ENCODE data around the gene ARHGAP6. TPM values are rescaled to one million over a fixed set of nuclear protein-coding genes. Genes with fewer than 3 reads are reported as not detected.

Gene ARHGAP6
- total RNA-seq, 1 experiment from 2014 or later: 0.50 TPM

- no TSS peak for BruUV-seq (replicated peaks)
- CTCF ChIA-PET: interaction anchor here (1.3 kb wide), 1 partner anchor 48 kb away, joined by 3 read pairs; no protein-coding TSS in a partner anchor
- peak; percentile 68 to 71 for DNase-seq
These were observed 155.9 kb downstream of the ARHGAP6 start for GRCh38 chrX:11509786-11510185.

GRCh38 chrX:11504234-11504633 is 161.5 kb downstream of the ARHGAP6 start:
- no peak for DNase-seq
- no peaks in the 10 kb centered on the region for H3K36me3 Mint-ChIP-seq (ENCODE audit: insufficient read depth, unreplicated experiment)
- POLR2A ChIA-PET: no interaction called here

More at GRCh38 chrX:11509786-11510185, 155.9 kb downstream of the ARHGAP6 start:
- Histone ChIP-seq H3K4me3 (ENCODE audit: low read depth, low read length) (no peak overlapping the region), H3K27me3 (replicated peaks; ENCODE audit: control insufficient read depth, insufficient read depth, low read length) (no peaks in the 10 kb centered on the region), H3K9me3 (no peaks in the 10 kb centered on the region), H3K4me1 (peaks cover 23% of the 10 kb centered on the region), H3K36me3 (ENCODE audit: control insufficient read depth, insufficient read depth, low read length) (no peaks in the 10 kb centered on the region)
- POLR2A ChIA-PET: no interaction called here
- Mint-ChIP-seq H3K27me3 (ENCODE audit: insufficient read depth, unreplicated experiment) (no peaks in the 10 kb centered on the region), H3K27ac (ENCODE audit: unreplicated experiment) (peak overlapping the region; percentile 65), H3K9me3 (ENCODE audit: unreplicated experiment) (peaks cover 5% of the 10 kb centered on the region), H3K4me3 (ENCODE audit: unreplicated experiment) (no peak overlapping the region), H3K36me3 (ENCODE audit: insufficient read depth, unreplicated experiment) (no peaks in the 10 kb centered on the region), H3K4me1 (ENCODE audit: low read depth, unreplicated experiment) (peaks cover 8% of the 10 kb centered on the region)
- intact Hi-C loops (cut with micrococcal nuclease; ENCODE audit: unreplicated experiment): loop anchor here (1.0 to 5.0 kb wide), 2 partner anchors 48 to 127 kb away; no protein-coding TSS in a partner anchor
- TF ChIP-seq CTCF (IDR thresholded peaks at IDR 0.05; ENCODE audit: insufficient read depth in 1 of 2, low read depth in 1 of 2, low read length in 1 of 2, severe bottlenecking in 1 of 2, unreplicated experiment in 1 of 2): no peak

More at GRCh38 chrX:11504234-11504633, 161.5 kb downstream of the ARHGAP6 start:
- Mint-ChIP-seq H3K9me3 (ENCODE audit: unreplicated experiment) (no peaks in the 10 kb centered on the region), H3K4me3 (ENCODE audit: unreplicated experiment) (no peak overlapping the region), H3K27ac (ENCODE audit: unreplicated experiment) (no peak overlapping the region), H3K27me3 (ENCODE audit: insufficient read depth, unreplicated experiment) (no peaks in the 10 kb centered on the region), H3K4me1 (ENCODE audit: low read depth, unreplicated experiment) (peaks cover 14% of the 10 kb centered on the region)
- no peak for TF ChIP-seq CTCF (IDR thresholded peaks at IDR 0.05; ENCODE audit: insufficient read depth in 1 of 2, low read depth in 1 of 2, low read length in 1 of 2, severe bottlenecking in 1 of 2, unreplicated experiment in 1 of 2)
- CTCF ChIA-PET: no interaction called here
- H3K4me1 ChIP-seq: peaks cover 9% of the 10 kb centered on the region
- intact Hi-C loops (cut with micrococcal nuclease; ENCODE audit: unreplicated experiment): no loop called here
- no peaks in the 10 kb centered on the region for H3K27me3 ChIP-seq (replicated peaks; ENCODE audit: control insufficient read depth, insufficient read depth, low read length)
- BruUV-seq (replicated peaks): no TSS peak
- no peaks in the 10 kb centered on the region for H3K9me3 ChIP-seq
- H3K36me3 ChIP-seq (ENCODE audit: control insufficient read depth, insufficient read depth, low read length): no peaks in the 10 kb centered on the region
- no peak overlapping the region for H3K4me3 ChIP-seq (ENCODE audit: low read depth, low read length)
